ENCODE data around the gene DTNBP1.

- no peak for TF ChIP-seq CTCF (conservative IDR thresholded peaks at IDR 0.05; ENCODE audit: low read depth, low read length)
- no peak for TF ChIP-seq EZH2 (IDR thresholded peaks at IDR 0.05; ENCODE audit: borderline replicate concordance, low read depth, low read length, poor library complexity, severe bottlenecking)
Measured at GRCh38 chr6:15518057-15518456, 144.8 kb downstream of the DTNBP1 start.

Data from A673 (cell line).